IPS-18a (cell line): ENCODE data around the gene ESYT3.

Experiments
- H3K27ac ChIP-seq: one replicate; pipeline ENCODE4 v1.5.1; 2013; ENCODE audit warnings: low read length
- H3K27me3 ChIP-seq: one replicate; pipeline ENCODE4 v1.6.1; 2013; ENCODE audit warnings: mild to moderate bottlenecking, low read length; ENCODE audit not compliant: control insufficient read depth, insufficient read depth
- H3K36me3 ChIP-seq: one replicate; pipeline ENCODE4 v1.6.1; 2013; ENCODE audit warnings: low read depth, low read length; ENCODE audit not compliant: control insufficient read depth
- H3K4me1 ChIP-seq: one replicate; pipeline ENCODE4 v1.6.1; 2013; ENCODE audit warnings: low read depth, low read length; ENCODE audit not compliant: control insufficient read depth
- H3K4me3 ChIP-seq: one replicate; pipeline ENCODE4 v1.5.1; 2013; ENCODE audit warnings: low read length
- H3K9ac ChIP-seq: one replicate; pipeline ENCODE4 v1.6.1; 2013; ENCODE audit warnings: mild to moderate bottlenecking, low read length, moderate library complexity
- H3K9me3 ChIP-seq: one replicate; pipeline ENCODE4 v1.6.1; 2013; ENCODE audit warnings: low read depth, low read length; ENCODE audit not compliant: control insufficient read depth

ESYT3 gene

DNA sequence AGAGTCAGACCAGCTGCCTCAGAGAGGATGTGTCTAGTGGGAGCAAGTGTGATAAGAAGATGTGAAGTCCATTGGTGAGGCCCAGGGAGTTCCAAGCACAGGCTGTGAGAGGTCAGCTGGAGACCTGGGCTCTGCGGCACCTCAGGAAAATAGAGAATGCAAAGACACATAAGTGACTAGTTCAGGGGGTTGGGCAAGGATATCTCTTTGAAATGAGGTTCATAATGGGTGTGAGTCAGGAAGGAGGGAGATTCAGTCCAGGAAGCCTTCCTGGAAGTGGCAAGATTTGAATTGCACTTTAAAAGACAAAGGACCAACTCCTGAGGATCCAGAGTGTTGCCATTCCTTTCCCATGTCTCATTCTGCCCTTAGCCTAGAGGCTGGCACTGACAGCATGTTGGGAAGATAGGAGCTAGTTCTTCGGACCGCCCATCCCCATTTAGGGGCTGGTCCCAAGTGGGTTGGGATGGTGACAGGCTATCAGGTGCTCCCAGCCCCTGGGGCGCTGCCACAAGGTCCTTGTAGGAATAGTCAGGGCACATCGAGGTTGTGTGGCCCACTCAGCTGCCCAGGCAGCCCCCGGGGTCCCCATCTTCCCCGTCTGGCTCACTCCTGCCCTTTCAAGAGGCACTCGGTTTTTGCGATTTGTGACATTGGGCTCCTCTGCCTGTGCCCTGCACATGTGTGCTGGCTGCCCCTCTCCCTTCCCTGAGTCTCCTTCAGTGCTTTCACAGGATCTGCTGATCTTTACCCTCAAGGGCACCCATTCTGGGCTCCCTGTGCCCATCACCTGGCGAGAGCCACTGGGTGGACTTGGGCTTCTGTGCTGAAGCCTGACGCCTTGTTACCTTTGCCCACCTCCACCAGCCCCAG lies 23.7 kb downstream of the ESYT3 start:
- Histone ChIP-seq H3K36me3 (no peaks in the 10 kb centered on the region), H3K4me1 (no peaks in the 10 kb centered on the region), H3K27ac (no peak overlapping the region), H3K27me3 (no peaks in the 10 kb centered on the region), H3K9ac (no peak overlapping the region), H3K4me3 (no peak overlapping the region), H3K9me3 (no peaks in the 10 kb centered on the region)

DNA sequence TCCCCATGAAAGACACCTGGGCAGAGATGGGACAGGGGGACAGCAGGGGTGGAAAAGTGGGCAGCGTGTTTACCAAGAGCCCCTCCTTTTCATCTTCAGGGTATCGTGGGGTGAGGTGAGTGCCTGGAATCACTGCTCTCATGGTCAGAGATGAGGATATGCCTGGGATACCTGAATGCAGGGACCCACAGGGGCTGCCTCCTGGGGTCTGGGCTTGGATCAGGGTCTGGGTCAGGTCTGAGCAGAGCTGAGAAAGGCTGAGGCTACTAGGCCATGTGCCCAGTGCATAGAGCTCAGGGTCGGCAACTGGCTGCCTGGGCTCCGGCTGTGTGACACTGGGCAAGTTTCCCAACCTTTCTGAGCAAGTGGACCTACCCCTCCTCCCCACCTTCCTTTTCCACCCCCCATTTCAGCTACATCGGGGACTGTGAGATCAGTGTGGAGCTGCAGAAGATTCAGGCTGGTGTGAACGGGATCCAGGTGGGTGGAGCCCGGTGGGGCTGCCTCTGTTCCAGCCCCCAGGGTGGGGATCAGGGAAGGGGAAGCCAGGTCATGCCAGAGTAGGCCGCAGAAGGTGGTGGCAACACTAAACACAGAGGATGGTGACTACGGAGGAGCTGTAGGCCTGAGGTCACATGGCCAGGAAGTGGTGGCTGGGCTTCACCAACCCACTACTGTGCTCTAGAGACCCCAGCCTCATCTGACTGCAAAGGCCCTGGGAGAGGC lies 24.5 kb downstream of the ESYT3 start:
- Histone ChIP-seq H3K9me3 (no peaks in the 10 kb centered on the region), H3K4me1 (no peaks in the 10 kb centered on the region), H3K27me3 (no peaks in the 10 kb centered on the region), H3K27ac (no peak overlapping the region), H3K4me3 (no peak overlapping the region), H3K9ac (no peak overlapping the region), H3K36me3 (no peaks in the 10 kb centered on the region)

DNA sequence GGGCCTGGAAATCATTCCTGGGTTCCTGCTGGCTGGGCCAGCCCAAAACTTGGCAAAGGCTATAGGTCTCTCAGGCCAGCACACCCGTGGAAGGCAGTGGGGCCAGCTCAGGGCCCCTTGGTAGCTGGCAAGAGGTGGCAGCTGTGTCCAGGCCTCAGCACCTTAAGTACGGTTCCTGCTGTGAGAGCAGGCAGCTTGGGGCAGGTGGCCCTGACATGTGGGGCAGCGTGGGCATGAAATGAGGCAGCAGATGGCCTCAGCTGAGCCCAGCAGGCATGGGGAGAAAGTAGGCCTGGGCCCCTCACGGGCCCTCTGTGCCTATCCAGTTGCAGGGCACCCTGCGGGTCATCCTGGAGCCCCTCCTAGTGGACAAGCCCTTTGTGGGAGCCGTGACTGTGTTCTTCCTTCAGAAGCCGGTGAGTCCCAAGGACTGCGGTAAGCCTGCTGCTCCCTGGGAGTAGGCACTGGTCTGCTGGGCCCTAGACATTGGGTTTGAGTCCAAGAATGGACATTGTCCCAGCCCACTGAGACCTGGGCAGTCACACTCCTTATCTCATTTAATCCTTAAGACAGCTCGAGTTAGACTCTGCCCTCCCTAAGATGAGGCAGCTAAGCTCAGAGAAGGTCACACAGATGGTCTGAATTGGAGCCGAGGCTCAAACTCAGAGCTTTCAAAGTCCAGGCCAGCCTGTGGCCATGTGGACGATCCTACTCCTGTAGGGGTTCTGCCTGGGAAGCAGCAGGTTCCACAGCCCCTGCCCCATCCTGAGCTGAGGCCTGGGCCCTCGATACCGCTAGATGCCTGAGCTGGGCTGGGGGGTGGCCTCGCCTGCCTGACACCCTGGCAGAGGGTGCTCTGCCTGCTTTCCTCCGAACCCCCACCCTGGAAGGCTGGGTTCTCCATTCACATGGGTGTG lies 25.5 kb downstream of the ESYT3 start:
- Histone ChIP-seq H3K4me1 (no peaks in the 10 kb centered on the region), H3K27ac (no peak overlapping the region), H3K4me3 (no peak overlapping the region), H3K9me3 (no peaks in the 10 kb centered on the region), H3K9ac (no peak overlapping the region), H3K27me3 (no peaks in the 10 kb centered on the region), H3K36me3 (no peaks in the 10 kb centered on the region)

DNA sequence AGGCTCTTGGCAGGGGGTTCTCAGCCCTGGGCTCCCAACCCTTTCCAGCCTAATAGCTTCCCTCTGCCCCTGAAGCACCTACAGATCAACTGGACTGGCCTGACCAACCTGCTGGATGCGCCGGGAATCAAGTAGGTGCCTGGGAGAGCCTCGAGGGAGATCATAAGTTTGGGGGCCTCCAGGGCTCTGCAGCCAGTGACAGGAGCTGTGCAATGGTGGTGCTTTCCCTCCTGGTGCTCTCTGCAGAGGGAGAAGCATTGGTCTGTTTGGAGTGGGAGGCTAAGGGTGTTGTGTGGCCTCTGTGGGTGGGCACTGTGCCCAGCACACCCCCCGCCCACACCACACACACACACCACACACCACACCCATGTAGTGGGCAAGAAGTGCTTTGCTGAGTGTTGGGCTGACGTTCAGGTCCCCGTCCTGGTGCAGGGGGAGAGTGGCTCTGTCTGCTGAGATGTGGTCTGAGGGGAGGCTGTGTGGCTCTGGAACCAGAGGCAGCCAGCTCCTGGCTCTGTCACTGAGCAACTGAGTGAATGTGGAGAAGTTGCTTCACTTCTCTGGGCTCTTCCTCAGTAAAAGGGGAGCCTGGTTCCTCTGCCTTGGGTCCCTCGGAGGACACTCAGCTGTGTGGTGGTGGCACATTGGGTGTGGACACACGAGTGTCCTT lies 26.3 kb downstream of the ESYT3 start:
- no peaks in the 10 kb centered on the region for H3K9me3 ChIP-seq
- no peaks in the 10 kb centered on the region for H3K4me1 ChIP-seq
- no peak overlapping the region for H3K27ac ChIP-seq
- H3K4me3 ChIP-seq, result no peak overlapping the region
- H3K27me3 ChIP-seq, result no peaks in the 10 kb centered on the region
- no peak overlapping the region for H3K9ac ChIP-seq
- H3K36me3 ChIP-seq, result no peaks in the 10 kb centered on the region

DNA sequence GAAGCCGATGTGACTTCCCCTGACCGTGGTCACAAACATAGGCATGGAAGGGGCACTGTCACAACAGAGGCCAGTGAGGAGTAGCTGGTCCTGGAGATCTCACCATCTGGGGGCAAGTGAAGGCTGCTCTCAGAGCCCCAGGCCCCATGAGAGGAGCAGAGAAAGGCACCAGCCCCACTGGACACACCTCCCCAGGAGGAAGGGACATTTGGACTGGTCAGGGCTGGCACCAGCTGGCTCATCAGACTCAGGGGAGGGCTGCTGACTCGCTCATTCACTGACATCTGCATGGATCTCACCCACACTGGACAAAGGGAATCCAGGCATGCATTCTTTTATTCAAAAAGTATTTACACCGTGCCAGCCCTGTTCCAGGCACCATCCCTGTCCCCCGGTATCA lies 26.8 kb downstream of the ESYT3 start:
- H3K9me3 ChIP-seq, result no peaks in the 10 kb centered on the region
- no peaks in the 10 kb centered on the region for H3K27me3 ChIP-seq
- no peaks in the 10 kb centered on the region for H3K36me3 ChIP-seq
- no peaks in the 10 kb centered on the region for H3K4me1 ChIP-seq
- no peak overlapping the region for H3K9ac ChIP-seq
- H3K27ac ChIP-seq, result no peak overlapping the region
- no peak overlapping the region for H3K4me3 ChIP-seq

DNA sequence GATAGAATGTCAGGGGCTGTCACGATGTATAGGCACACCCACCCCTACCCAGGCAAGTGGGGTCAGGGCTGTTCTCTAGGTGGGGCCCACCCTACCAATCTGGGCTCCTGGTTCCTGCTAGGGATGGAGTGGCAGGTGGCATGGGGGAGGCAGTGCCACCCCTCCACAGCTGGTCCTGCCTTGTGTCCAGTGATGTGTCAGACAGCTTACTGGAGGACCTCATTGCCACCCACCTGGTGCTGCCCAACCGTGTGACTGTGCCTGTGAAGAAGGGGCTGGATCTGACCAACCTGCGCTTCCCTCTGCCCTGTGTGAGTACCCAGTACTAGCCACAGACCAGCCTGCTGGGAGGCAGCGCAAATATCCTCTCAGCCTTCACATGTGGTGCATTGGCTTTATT lies 27.5 kb downstream of the ESYT3 start:
- Histone ChIP-seq H3K27me3 (no peaks in the 10 kb centered on the region), H3K36me3 (no peaks in the 10 kb centered on the region), H3K4me3 (no peak overlapping the region), H3K9me3 (no peaks in the 10 kb centered on the region), H3K27ac (no peak overlapping the region), H3K4me1 (no peaks in the 10 kb centered on the region), H3K9ac (no peak overlapping the region)

DNA sequence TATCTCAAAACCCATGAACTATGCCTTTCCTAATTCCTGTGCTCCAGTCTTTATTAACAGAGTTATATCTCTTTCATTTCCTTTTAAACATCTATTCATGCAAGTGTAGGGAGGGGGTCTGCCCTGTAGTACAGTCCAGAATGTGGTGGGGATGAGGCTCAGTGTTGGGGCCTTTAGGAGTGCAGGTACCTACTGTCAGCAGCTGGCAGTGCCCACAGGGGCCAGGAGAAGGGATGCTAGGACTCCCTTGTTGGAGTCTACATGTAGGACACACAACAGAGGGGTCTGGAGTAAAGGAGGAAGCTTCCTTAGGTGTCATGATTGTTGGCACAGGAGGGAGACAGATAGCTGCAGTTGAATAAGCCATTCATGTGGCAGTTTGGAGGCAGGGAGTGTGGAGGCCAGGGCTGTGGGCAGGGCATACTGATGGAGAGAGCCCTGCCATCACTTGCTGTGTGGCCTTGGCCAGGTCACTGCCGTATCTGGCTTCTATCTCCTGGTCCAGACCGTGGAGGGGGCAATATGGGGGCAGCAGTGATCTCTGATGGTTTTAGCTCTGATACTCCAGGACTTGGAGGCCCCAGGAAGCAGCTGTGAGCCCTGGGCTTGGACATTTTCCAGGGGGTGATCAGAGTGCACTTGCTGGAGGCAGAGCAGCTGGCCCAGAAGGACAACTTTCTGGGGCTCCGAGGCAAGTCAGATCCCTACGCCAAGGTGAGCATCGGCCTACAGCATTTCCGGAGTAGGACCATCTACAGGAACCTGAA lies 29.5 kb downstream of the ESYT3 start:
- Histone ChIP-seq H3K36me3 (no peaks in the 10 kb centered on the region), H3K9me3 (no peaks in the 10 kb centered on the region), H3K27ac (no peak overlapping the region), H3K27me3 (no peaks in the 10 kb centered on the region), H3K4me3 (no peak overlapping the region), H3K9ac (no peak overlapping the region), H3K4me1 (no peaks in the 10 kb centered on the region)

DNA sequence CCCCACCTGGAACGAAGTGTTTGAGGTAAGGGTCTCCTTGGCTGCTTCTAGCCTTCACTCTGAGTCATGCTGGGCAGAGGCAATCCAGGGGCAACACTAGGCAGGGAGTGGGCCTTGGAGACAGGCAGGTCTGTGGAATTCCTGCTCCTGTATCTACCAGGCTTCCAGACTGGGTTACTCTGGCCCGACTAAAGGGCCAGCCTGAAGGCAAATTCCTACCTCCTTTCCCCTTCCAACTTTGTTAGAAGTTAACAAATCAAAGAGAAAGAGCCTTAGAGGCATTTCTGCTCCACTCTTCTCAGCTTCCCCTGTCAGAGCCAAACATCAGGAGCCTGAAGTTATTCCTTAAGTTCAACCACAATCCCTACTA lies 30.1 kb downstream of the ESYT3 start:
- Histone ChIP-seq H3K4me1 (no peaks in the 10 kb centered on the region), H3K9ac (no peak overlapping the region), H3K27me3 (no peaks in the 10 kb centered on the region), H3K9me3 (no peaks in the 10 kb centered on the region), H3K36me3 (no peaks in the 10 kb centered on the region), H3K27ac (no peak overlapping the region), H3K4me3 (no peak overlapping the region)

DNA sequence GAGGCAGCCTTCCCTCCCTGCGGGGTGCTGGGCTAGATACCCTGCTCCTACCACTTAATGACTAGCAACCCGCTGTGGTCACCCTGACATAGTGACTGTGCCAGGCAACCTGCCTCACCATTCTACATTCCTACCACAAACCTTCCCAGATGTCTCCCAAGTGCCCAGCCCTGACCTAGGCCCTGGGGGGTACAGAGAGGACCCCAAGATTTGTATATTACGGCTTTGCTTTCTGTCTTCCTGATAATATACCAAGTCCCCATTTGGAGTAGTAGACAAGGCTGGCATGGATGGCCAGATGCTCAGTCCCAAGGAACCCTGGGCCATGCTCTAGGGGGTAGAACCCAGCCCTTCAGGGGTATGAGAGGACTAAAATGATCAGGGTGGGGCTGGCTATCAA lies 31.0 kb downstream of the ESYT3 start:
- Histone ChIP-seq H3K4me3 (no peak overlapping the region), H3K9me3 (no peaks in the 10 kb centered on the region), H3K9ac (no peak overlapping the region), H3K36me3 (no peaks in the 10 kb centered on the region), H3K27me3 (no peaks in the 10 kb centered on the region), H3K4me1 (no peaks in the 10 kb centered on the region), H3K27ac (no peak overlapping the region)

DNA sequence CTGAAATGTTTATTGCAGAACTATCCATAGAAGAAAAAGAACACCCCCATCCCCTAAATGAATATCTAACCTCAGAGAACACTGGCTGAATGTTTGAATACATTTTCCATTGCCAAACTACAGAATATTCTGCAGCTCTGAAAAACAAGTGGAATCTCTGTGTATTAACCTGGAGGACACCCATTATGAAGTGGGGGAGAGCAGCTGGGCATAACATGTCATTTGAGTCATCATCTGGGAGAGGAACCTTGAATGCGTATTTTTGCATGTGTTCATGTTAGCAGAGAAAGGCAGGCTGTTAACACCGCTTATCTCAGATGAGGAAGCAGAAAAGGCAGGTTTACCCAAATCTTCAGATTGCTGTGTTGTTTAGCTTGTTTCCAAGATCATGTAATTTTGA lies 31.5 kb downstream of the ESYT3 start:
- Histone ChIP-seq H3K27me3 (no peaks in the 10 kb centered on the region), H3K4me1 (no peaks in the 10 kb centered on the region), H3K9me3 (no peaks in the 10 kb centered on the region), H3K9ac (no peak overlapping the region), H3K27ac (no peak overlapping the region), H3K36me3 (no peaks in the 10 kb centered on the region), H3K4me3 (no peak overlapping the region)
